ENCODE results near the gene GGN. TPM values are rescaled to one million over a fixed set of nuclear protein-coding genes. Genes with fewer than 3 reads are reported as not detected.

GGN gene
- total RNA-seq, 1 experiment from 2014 or later = 0.73 TPM

DNA sequence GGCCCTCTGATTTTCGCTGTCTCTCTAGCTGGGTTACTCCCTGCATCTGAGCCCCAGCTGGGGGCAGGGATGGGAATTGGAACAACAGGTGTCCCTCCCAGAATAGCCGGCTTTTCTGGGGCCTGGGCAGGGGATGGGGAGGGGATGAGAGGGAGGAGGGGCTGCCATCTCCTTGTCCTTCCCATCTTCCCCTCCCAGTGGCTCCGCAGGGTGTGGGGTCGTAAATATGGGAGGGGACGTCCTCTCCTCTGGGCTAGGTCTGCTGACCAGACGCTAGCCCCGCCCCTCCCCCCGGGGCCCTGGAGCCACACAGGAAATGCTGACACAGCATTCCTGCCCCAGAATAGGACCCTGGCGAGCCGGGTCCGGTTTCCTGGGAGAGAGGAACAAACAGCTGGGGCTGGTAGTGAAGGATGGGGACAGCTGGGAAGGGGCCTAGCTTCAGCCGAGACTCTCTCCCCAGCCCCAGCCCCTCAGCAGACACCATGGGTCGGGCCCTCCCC is 46.8 kb upstream of the GGN start:
- CTCF ChIA-PET = no interaction called here
- no peak overlapping the region for H2AFZ ChIP-seq (ENCODE audit: low read length)
- POLR2A ChIA-PET (ENCODE audit: unreplicated experiment) = no interaction called here
- H3K4me2 ChIP-seq (ENCODE audit: low read length) = no peak overlapping the region
- no peak overlapping the region for H3K4me3 ChIP-seq (ENCODE audit: low read length)
- H3K36me3 ChIP-seq (ENCODE audit: low read depth, low read length) = no peaks in the 10 kb centered on the region
- H3K27ac ChIP-seq (ENCODE audit: low read length) = no peak overlapping the region
- no peak overlapping the region for H3K9ac ChIP-seq (ENCODE audit: low read length)
- H3K27me3 ChIP-seq (ENCODE audit: low read length) = no peaks in the 10 kb centered on the region
- H3K4me1 ChIP-seq (ENCODE audit: insufficient read depth, low read length) = no peaks in the 10 kb centered on the region
- no peaks in the 10 kb centered on the region for H3K9me2 ChIP-seq (replicated peaks; ENCODE audit: low read length)
- TF ChIP-seq, protein P1, sequence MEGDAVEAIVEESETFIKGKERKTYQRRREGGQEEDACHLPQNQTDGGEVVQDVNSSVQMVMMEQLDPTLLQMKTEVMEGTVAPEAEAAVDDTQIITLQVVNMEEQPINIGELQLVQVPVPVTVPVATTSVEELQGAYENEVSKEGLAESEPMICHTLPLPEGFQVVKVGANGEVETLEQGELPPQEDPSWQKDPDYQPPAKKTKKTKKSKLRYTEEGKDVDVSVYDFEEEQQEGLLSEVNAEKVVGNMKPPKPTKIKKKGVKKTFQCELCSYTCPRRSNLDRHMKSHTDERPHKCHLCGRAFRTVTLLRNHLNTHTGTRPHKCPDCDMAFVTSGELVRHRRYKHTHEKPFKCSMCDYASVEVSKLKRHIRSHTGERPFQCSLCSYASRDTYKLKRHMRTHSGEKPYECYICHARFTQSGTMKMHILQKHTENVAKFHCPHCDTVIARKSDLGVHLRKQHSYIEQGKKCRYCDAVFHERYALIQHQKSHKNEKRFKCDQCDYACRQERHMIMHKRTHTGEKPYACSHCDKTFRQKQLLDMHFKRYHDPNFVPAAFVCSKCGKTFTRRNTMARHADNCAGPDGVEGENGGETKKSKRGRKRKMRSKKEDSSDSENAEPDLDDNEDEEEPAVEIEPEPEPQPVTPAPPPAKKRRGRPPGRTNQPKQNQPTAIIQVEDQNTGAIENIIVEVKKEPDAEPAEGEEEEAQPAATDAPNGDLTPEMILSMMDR (conservative IDR thresholded peaks at IDR 0.05; ENCODE audit: low read depth, low read length) = no peak
- TF ChIP-seq EZH2 (IDR thresholded peaks at IDR 0.05; ENCODE audit: low read length, unreplicated experiment) (no peak), EZH2phosphoT487 (IDR thresholded peaks at IDR 0.05; ENCODE audit: borderline replicate concordance, low read length) (no peak)
- no peaks in the 10 kb centered on the region for H3K9me3 ChIP-seq (ENCODE audit: low read length)
- no peak for DNase-seq
- H4K20me1 ChIP-seq (ENCODE audit: low read length) = no peaks in the 10 kb centered on the region
- no peaks in the 10 kb centered on the region for H3F3A ChIP-seq (ENCODE audit: low read length, unreplicated experiment)
- no TSS peak for BruUV-seq (replicated peaks)
- ATAC-seq = no peak
- intact Hi-C loops (cut with micrococcal nuclease) = no loop called here
- no peaks in the 10 kb centered on the region for H3K79me2 ChIP-seq (ENCODE audit: low read length)

- ChIA-PET POLR2A (ENCODE audit: unreplicated experiment) (no interaction called here), CTCF (no interaction called here)
- H3K4me3 ChIP-seq (ENCODE audit: low read length) = no peak within 1 kb of the TSS
- no peaks in the 10 kb centered on the region for H3K9me2 ChIP-seq (replicated peaks; ENCODE audit: low read length)
- no peaks in the 10 kb centered on the region for H3K79me2 ChIP-seq (ENCODE audit: low read length)
- H3K27me3 ChIP-seq (ENCODE audit: low read length) = no peaks in the 10 kb centered on the region
- H3F3A ChIP-seq (ENCODE audit: low read length, unreplicated experiment) = no peaks in the 10 kb centered on the region
- no peak within 1 kb of the TSS for H2AFZ ChIP-seq (ENCODE audit: low read length)
- no peak within 1 kb of the TSS for H3K9ac ChIP-seq (ENCODE audit: low read length)
- TF ChIP-seq EZH2 (IDR thresholded peaks at IDR 0.05; ENCODE audit: low read length, unreplicated experiment) (no peak), EZH2phosphoT487 (IDR thresholded peaks at IDR 0.05; ENCODE audit: borderline replicate concordance, low read length) (no peak)
- TF ChIP-seq, protein P1 (conservative IDR thresholded peaks at IDR 0.05; ENCODE audit: low read depth, low read length) = no peak
- ATAC-seq (no peak), DNase-seq (no peak)
- H3K36me3 ChIP-seq (ENCODE audit: low read depth, low read length) = no peaks in the 10 kb centered on the region
- no TSS peak for BruUV-seq (replicated peaks)
- H3K4me1 ChIP-seq (ENCODE audit: insufficient read depth, low read length) = no peaks in the 10 kb centered on the region
- H3K27ac ChIP-seq (ENCODE audit: low read length) = no peak within 1 kb of the TSS
- no peaks in the 10 kb centered on the region for H4K20me1 ChIP-seq (ENCODE audit: low read length)
- no peak within 1 kb of the TSS for H3K4me2 ChIP-seq (ENCODE audit: low read length)
- no peaks in the 10 kb centered on the region for H3K9me3 ChIP-seq (ENCODE audit: low read length)
- intact Hi-C loops (cut with micrococcal nuclease) = no loop called here
These were observed 45.5 kb upstream of the GGN start, which contains the start of gene RYR1 for GRCh38 chr19:38433268-38433733. RYR1 (plus strand) TSS chr19:38433691; CDS start chr19:38433830, 139 bp downstream.

GRCh38 chr19:38430931-38431330 is 43.1 kb upstream of the GGN start:
- H3K4me2 ChIP-seq (ENCODE audit: low read length) = no peak overlapping the region
- H3K4me3 ChIP-seq (ENCODE audit: low read length) = no peak overlapping the region
- no peak overlapping the region for H3K9ac ChIP-seq (ENCODE audit: low read length)
- H3K4me1 ChIP-seq (ENCODE audit: insufficient read depth, low read length) = no peaks in the 10 kb centered on the region
- H3K27ac ChIP-seq (ENCODE audit: low read length) = no peak overlapping the region
- DNase-seq = no peak
- no peak overlapping the region for H2AFZ ChIP-seq (ENCODE audit: low read length)
- TF ChIP-seq EZH2phosphoT487 (IDR thresholded peaks at IDR 0.05; ENCODE audit: borderline replicate concordance, low read length) = no peak
- TF ChIP-seq, protein P1 (conservative IDR thresholded peaks at IDR 0.05; ENCODE audit: low read depth, low read length) = no peak
- TF ChIP-seq EZH2 (IDR thresholded peaks at IDR 0.05; ENCODE audit: low read length, unreplicated experiment) = no peak
- no peaks in the 10 kb centered on the region for H3K79me2 ChIP-seq (ENCODE audit: low read length)
- no peak for ATAC-seq
- ChIA-PET POLR2A (ENCODE audit: unreplicated experiment) (no interaction called here), CTCF (no interaction called here)
- H3K36me3 ChIP-seq (ENCODE audit: low read depth, low read length) = no peaks in the 10 kb centered on the region
- no peaks in the 10 kb centered on the region for H3K27me3 ChIP-seq (ENCODE audit: low read length)
- no peaks in the 10 kb centered on the region for H3K9me2 ChIP-seq (replicated peaks; ENCODE audit: low read length)
- no peaks in the 10 kb centered on the region for H4K20me1 ChIP-seq (ENCODE audit: low read length)
- no TSS peak for BruUV-seq (replicated peaks)
- no peaks in the 10 kb centered on the region for H3F3A ChIP-seq (ENCODE audit: low read length, unreplicated experiment)
- H3K9me3 ChIP-seq (ENCODE audit: low read length) = no peaks in the 10 kb centered on the region
- intact Hi-C loops (cut with micrococcal nuclease) = no loop called here

All from PC-3 (cell line).